Hematopoietic multipotent progenitor cell treated with erythropoietin and hydrocortisone succinate and interleukin-3 and kit ligand, for 4 days (in vitro differentiated cells): ENCODE measurements around the gene APBA3.

ENCODE experiments used
- DNase-seq: peaks from one replicate; pipeline ENCODE4 v3.0.0-alpha.2; 2015

The APBA3 gene

DNA sequence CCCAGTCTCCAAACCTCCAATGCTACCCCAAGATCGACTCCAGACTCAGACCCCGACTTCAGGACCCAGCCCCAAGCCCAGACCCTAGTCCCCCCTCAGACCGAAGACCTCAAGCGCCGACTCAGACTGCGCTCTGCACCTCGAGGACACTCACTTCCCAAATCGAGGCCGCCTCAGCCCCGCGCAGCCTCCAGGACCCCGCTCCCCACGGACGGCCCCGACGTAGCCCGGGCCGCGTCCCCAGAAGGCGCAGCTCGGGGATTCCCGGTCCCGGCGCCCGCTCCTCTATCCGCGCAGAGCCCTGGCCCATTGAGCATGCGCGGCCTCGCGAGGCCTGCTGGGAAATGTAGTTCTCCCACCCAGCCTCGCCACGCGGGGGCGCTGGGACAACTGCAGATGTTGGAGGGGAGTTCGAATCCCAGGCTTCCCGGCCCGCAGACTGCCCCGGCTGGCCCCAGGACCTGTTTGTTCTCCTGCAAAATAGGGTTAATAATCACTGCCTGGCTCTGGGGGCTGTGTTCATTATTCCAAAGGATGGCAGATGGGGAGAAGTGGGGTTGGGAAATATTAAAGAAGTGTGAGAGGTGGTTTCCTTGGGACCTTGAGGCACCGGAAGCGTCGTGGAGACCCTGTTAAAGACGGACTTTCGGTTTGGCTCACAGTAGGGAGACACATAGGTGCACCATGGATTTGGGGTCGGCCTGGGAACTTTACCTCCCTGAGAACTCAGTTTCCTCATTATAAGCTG is at the start of gene APBA3:
Gene APBA3 (minus strand): TSS at position 311 of the 748 bp plus-strand sequence. CDS start 1,428 bp downstream, outside the sequence.
- DNase-seq: peak; percentile 95

DNA sequence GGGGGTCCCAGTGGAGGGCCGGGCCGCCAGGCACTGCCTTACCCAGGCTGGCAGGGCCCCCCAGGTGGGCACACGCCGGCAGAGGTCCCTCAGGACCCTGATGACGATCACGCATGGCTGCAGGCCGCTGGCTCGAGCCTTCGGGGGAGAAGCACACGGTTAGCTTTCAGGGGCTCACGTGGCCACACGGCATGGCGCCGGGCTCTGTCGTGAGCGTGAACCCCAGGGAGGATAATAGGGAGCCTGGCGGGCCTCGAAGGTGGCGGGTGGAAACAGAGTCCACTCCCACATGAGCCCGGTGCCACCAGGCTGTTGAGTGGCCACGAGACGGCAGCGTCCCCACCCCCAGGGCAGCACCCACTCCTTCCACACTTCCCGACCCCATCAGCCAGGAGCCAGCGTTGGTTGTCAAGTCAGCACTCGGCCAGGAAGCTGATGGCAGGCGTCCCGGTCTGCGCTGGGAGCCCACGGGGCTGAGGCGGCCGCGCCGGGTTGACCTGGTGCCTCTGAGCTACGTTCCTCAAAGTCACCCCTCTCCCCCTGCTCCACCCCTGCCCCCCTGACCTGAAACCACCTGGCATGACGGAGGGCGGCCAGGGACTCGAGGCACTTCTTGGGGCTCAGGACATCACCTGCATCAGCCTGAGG is 49.3 kb upstream of the APBA3 start:
- DNase-seq: no peak

DNA sequence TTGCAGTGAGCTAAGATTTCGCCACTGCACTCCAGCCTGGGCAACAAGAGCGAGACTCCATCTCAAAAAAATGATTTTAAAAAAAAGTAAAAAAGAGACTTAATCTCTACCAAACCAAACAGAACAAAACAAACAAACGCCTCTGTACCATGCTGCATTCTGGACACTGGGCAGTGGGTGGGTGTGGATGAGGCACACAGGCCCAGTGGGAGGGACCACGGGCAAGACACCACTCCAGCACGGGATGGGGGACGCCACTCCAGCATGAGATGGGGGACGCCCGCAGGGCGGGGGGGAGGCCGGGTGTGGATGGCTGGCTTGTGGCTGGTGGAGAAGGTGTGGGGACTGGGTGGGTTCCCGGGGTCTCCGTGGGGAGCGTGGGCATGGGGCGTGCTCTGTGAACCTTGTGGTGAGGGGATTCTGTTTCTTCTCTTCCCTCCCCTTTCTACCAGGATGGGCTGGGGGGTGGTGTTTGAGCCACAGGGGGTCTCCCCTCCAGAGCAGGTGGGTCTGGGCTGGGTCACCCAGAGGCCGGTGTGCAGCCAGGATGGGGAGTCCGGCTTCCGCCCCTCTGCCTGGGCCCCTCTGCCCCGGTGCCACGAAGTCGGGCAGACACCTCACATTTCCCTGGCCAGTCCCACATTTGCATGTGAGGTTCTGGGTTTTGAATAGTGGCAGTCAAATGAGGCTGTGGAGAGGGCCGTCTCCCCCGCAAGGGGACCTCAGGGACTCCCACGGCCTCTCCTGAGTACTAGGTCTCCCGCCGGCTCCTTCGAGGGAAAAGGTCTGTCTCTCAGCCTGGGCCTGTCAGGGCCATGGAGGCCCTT is 48.6 kb upstream of the APBA3 start:
- no peak for DNase-seq

GRCh38 chr19:3808420-3809143 is 47.1 kb upstream of the APBA3 start:
- DNase-seq: no peak

GRCh38 chr19:3807574-3808354 is 46.3 kb upstream of the APBA3 start:
- no peak for DNase-seq

DNA sequence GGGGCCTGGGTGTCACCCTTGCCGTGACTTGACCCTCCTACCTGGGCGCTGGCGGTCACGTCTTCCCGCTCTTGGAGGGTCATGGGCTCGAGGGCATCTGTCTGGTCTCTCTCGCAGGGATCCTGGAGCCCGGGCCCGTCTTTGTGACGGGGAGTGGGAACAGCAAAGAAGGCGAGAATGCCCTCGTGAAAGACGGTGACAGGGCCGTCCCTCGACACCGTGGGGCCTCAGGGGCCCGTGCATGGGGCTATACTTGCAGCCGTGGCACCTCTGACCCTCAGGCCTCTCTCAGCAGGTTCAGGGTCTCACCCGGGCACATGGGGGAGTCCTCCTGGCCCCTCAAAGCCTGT is 45.6 kb upstream of the APBA3 start:
- DNase-seq: no peak

- no peak for DNase-seq
Observed at GRCh38 chr19:3805859-3806258, 44.4 kb upstream of the APBA3 start.

DNA sequence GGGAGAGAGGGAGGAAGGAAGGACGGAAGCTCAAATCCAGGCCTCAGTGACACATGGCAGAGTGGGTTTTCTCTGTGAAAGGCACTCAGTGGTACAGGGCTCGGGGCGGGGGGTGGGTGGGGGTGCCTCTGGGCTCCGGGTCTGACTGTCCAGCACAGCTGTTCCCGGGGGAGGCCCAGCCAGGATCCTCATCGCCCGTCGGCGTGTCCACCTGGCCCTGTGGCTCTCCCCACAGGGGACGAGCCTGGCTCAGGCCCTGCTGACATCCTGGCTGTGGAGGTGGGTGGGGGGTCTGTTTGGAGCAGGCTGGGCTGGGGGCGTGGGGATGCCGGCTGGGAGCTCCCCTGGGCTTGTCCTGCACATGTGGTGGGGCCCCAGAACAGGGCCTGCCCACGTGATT is 42.9 kb upstream of the APBA3 start:
- no peak for DNase-seq

DNA sequence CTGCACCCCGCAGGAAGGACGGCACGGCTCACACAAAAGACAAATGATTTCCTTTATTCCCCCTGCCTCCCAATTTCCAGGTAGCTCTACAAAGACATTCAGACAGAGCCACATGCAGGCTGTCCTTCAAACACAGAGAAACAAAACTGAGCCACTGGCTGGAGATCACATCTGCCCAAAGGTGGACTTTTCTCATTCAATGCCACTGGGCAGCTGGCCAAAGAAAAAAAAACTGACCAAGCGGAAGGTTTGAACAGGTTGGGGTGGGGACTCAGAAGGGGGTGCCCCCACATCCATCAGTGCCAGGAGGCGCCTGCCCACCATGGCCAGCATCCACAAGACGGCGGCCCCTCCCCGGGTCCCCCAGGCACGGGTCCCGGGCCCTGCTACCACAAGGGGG is 42.5 kb upstream of the APBA3 start:
- no peak for DNase-seq

GRCh38 chr19:3803114-3803888 is 41.8 kb upstream of the APBA3 start:
- DNase-seq: no peak

- peak; percentile 31 for DNase-seq
Observed at GRCh38 chr19:3801412-3802096, 40.1 kb upstream of the APBA3 start.

DNA sequence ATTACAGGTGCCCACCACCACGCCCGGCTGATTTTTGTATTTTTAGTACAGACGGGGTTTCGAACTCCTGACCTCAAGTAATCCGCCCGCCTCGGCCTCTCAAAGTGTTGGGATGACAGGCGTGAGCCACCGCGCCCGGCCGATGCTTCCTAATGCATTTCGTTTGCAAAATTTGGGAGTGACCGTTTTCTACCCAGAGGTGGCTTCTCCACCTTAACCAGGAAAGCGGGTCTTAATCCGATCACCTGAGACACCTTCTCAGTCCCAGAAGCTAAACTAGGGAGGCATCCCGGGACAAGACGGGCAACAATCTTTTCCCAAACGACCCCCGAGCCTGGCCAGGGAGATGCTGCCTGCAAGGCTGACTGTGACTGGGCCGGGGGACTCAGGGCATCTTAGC is 39.5 kb upstream of the APBA3 start:
- no peak for DNase-seq

DNA sequence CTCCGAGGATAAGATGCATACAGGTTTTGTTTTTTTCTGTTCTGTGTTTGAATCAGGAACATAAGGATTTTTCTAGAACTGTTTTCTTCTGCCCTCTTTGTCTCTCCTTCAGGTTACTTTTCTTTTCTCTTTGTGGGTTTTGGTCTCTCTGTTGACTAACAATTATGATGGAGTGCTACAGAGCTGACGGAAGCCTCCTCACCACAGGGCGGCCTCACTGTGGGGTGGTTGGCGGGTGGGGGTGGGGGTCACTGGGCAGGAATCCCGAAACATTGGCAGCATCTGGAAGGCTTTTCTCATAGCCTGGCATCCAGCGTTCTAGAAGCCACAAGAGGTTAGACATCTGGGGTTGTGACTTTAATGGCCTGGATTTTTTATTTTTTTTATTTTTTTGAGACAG is 36.6 kb upstream of the APBA3 start:
- DNase-seq: peak; percentile 57

- no peak for DNase-seq
Observed at GRCh38 chr19:3796358-3796757, 34.9 kb upstream of the APBA3 start.

- DNase-seq: no peak
Observed at GRCh38 chr19:3793799-3794198, 32.3 kb upstream of the APBA3 start.

- no peak for DNase-seq
Observed at GRCh38 chr19:3792114-3792513, 30.6 kb upstream of the APBA3 start.

- DNase-seq: no peak
Observed at GRCh38 chr19:3790941-3791340, 29.4 kb upstream of the APBA3 start.

DNA sequence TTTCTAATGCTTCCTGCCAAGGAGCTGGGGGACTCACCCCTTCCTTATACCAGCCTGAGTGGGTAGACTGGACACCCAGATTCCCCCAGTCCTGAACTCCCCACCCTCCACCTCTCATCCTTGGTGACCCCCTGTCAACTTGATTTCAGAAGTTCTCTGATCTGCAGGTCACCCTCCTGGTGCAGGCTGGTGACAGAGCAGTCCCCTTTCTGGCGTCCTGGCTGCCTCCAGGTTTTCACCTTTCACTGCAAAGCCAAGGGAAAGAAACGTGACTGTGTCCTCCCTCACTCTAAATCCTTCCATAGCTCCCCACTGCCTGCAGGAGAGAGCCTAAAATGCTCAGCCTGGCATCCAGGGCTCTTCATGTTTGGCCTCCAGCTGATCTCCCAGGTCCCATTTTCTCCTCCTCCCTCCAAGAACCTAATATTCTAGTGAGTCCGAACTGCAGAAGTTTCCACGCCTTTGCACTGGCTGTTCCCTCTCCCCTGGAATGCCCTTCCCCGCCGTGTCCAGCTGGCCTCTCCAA is 28.8 kb upstream of the APBA3 start:
- DNase-seq: no peak

- DNase-seq: peak; percentile 21
Observed at GRCh38 chr19:3788996-3789778, 27.7 kb upstream of the APBA3 start.
